ENCODE data around the gene TPCN2.

Gene TPCN2

DNA sequence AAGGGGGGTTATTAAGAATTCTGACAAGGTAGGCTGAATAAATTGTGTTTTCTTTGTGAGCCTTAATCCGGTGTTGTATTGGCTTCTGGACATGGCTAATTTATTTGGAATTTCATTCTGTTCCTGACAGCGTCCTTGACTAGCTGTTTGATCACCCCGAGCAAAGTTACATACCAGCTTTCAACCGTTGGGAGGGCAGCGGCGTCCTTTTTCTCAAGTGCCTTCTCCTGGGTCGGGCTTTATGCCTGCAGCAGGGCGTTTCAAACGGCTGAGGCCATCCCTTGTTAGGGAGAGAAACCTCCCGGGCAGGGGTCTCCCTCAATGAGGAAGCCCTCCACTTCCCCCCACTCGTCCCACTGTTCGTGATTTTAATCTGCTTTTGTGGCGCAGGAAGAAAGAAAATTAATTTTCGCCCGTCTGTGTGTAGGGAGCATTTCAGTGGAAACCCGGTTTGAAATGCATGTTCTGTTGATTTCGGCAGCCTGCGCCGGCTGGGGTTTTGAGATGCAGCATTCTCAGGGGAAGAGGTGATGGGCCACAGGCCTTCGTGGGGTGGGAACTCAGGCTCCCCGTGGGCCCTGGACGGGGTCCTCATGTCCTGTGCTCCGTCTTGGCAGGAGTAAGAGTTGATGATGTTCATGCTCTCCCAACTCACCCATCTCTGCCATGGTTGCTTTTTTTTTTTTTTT, 104.1 kb downstream of the TPCN2 start:
- no peak for DNase-seq (ENCODE audit: low spot score)

DNA sequence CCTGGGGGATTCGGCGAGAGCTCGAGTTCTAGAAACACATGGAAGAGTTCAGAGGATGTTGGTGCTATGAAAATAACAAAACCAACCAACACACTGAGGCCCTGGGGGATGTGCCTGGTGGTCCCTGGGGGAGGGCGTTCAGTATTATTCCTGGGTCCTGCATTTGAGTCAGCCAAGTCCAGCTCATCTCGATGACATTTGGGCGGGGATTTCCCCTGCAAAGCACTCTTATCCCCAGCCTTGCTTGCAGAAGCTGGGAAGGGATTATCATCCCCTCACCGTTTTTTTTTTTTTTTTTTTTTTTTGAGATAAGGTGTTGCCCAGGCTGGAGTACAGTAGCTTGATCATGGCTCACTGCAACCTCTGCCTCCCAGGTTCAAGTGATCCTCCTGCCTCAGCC, 104.9 kb downstream of the TPCN2 start:
- no peak for DNase-seq (ENCODE audit: low spot score)

DNA sequence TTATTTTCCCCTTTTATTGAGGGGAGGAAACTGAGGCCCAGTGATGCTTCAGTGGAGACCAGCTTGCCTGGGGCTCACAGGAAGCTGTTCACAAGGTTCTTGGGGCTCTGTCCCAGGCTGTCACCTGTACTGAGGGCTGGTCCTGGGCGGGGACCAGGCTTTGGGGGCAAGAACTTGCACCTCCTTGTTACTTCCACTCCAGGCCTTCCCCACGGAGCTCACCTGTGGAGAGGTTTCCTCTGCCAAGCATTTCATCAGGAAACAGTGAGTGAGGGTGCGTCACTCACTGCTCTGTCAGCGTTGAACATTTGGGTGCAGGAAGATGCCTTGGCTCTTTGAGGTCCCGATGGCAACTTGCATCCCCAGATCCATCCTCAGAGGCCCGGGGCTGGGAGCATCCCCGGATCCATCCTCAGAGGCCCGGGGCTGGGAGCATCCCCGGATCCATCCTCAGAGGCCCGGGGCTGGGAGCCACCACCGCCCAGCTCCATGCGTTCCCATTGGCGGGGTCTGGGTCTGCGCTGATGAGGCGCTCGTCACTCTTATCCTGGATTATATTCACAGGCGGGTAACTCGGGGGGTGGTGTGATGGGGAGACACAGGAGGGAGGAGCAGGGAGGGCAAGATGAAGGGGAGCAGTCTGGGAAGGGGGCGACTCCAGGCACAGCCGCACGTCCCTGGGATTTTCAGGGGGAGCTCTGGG, 105.6 kb downstream of the TPCN2 start:
- no peak for DNase-seq (ENCODE audit: low spot score)

DNA sequence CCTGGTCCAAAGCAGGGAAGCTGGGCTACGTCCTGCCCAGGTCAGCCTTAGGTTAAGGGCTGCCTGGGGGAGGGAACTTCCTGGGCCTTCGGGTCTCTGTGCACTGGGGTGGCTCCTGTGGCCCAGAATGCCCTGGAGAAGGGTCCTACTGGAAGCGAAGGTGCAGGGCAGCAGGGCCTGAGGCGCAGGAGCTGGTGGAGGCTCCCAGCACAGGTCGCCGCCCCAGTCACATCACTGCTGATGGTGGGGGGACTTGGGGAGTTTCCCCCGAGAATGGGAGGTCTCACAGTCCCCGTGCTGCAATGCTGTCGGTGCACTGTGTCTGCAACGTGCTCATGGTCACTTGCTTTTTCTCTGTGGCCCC, 106.2 kb downstream of the TPCN2 start:
- no peak for DNase-seq (ENCODE audit: low spot score)

DNA sequence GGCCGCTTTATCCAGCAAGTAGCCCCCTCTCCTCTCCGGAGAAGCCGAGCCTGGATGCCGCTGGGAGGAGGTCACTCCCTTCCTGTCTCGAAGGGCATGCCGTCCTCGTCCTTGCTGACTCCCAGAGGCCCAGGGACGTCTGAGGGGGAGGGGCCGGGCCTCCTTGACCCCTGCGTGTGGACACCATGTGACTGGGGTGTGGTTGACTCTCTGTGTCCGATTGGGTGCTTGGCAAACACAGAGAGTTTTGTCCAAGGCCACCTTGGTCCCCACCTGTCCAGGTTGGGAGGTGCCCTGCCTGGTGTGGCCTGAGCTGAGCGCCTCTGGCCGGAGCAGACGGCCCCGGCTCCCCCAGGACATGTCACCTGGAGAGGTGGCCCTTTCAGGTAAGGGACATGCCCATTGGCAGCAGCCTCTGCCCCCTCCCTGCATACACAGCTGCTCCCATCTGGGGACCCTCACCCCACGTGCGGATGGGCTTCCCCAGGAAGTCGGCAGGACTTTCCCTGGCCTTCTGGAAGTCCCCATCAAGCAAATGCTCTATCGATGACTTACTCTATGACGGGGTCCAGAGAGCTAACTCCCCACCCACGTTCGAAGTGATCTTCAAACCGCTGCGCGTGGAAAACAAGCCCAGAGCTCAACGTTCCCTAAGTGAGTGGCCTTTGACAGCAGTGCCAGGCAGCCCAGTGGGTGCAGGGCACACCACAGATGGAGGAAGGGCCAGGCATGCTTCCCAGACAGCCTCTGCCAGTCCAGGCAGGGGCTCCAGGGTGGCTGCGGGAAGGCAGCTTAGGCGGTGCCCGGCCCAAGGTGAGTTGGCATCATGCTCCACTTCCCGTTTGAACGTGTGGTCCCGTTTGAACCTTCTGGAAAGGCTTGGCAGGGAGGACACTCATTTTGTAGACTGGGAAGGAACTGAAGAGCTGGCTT, 106.8 kb downstream of the TPCN2 start, which contains the start of gene SMIM38:
Gene SMIM38 (plus strand): TSS at position 634 of the 933 bp plus-strand sequence. CDS start 1,912 bp downstream, outside the sequence.
- no peak for DNase-seq (ENCODE audit: low spot score)

DNA sequence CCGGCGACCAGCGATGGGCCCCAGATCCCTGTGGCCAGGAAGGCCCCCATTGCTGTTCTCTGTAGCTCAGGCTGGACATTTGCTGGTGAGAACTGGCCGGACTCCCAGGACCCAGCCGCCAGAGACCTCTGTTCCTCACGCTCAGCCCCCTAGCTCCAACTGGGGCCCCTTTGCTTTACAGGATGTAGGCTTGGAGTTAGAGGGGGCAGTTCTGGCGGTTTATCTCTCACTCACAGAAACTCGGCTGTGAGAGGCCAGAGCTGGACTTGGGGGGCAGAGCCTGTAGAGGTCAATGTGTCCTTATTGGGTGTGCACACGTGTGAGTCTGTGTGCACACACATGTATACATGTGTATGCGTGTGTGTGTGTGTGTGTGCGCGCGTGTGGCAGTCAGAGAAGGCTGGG, 107.5 kb downstream of the TPCN2 start:
- DNase-seq (ENCODE audit: low spot score): no peak

DNA sequence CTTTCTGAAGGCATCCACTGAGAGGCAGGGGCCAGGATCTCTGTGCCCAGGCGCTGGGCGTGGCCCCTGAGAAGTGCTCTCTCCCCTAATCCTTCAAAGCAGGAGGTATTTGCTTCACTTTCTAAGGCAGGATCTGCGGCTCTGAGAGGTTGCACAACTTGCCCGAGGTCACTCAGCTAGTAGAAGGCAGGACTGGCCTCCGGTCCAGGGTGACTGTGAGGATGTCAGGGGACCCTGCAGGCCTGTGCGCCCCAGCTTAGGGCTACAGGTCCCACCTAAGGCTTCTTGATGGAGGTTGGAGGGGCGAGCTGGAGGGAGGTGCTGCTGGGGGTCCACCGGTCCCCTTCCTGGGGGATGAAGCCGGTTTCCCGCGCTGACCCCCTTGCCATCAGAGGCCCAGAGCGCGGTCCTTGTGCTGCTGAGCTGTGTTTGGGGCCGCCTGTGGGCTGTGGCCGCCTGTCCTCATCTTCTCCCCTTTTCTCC, 108.0 kb downstream of the TPCN2 start:
- DNase-seq (ENCODE audit: low spot score): no peak

DNA sequence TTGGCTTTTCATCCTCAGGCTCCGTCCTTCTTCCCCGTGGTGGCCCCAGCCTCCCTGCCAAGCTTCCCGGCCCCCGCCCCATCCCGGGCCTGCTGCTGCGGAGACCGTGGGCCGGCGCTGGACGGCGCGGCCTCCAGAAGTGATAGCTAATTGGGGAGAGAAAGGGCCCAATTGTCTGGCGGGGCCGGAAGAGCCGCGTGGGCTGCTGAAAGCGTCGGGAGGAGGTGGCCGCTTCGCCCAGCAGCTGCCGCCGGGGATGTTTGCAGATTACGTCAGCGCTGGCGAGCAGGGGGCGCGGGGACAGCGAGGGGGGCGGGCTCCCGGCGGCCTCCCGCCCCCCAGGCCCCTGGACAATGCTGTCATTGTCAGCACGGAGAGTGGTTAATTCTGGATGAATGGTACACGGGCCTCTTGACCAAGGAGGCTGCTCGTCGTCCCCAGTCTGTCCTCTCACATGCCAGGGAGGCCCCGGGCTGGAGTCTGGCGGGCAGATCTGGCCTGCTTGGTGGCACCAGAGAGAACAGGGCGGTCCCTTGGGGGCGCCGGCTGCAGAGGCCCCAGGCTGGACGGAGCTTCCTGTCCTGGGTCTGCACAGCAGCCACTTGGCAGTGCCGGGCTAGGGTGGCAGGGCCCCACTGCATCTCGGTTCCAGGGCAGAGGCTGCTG, 108.6 kb downstream of the TPCN2 start:
- DNase-seq (ENCODE audit: low spot score): no peak

DNA sequence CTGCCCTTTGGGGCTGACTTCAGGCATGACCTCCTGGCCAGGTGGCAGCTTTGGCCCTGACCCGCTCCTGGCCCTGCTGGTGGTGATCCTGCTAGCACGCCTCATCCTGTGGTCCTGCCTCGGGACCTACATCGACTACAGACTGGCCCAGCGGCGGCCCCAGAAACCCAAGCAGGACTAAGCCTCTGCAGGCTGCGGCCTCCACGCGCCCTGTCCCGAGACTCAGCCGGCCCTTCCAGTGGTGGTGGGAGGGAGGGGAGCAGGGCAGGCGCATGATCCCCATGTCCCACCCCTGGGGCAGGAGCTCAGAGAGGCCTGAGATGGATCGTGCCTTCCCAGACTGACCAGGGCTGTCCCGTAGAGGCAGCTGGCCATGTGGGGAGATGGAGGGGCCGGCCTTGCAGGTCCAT, 109.1 kb downstream of the TPCN2 start:
- DNase-seq (ENCODE audit: low spot score): no peak

DNA sequence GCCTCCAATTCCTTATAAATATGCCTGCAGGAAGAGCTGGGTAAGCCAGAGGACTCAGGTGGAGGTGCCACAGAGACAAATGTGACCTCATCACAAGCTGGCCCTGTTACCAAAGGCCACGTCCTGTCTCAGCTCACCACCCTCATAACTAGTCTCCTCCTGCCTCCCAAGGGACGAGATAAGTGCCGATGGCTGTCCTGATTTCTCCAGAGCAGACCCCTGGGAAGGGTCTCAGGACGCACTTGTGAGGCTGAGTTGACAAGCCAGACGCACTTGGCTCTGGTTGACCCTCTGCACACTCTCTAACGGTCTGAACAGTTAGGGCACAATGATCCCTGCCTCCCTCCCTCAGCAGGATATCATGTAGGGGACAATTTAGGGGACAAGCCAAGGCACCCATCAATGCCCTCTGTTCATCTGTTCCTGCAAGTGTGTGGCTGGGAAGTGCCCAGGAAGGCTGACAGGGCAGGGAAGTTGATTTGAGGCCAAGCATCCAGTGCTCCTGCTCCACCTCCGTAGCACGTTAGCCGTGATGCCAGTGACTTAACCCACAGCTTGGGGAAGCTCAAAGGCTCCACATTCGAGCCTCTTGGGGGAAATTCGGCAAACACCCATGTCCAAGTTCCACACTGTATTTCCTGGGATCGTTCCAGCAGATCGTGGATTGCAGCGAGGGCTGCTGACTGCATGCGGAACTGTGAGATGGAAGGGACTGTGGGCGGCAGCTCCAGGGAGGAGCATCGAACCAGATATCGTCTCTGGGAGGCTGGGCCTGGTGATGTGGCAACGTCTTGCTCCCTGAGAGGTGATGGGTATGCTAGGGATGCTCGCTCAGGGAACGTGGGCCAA, 109.8 kb downstream of the TPCN2 start:
- no peak for DNase-seq (ENCODE audit: low spot score)

DNA sequence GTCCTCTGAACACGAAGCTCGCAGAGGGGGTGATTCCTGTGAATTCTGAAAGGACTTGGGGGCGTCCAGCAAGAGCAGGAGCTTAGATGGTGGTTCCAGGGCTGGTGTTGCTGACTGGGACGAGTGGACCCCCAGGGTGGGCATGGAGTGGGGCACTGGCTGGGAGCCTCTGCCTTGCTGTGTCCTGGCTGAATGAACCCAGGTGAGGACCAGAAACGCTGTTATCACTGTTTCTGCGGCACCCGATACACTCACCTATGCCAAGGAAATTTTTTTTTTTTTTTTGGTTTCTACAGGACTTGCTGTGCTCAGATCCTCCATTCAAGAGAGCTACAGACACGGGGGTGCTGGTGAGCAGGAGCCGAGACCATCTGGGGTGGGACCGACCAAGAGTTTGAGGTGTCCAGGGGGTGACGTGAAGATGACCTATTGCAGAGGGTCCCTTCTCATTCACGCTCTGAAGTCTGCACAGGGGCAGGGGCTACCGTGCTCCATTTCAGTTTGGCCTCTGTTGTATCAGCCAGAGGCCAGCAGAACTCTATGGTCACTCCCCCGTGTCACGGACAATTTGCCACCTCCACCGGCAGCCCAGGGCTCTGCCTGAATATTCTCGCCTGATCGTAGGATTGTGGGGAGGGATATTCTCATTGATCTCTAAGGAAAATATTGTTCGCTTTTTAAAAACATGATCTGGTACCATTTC, 110.6 kb downstream of the TPCN2 start:
- no peak for DNase-seq (ENCODE audit: low spot score)

DNA sequence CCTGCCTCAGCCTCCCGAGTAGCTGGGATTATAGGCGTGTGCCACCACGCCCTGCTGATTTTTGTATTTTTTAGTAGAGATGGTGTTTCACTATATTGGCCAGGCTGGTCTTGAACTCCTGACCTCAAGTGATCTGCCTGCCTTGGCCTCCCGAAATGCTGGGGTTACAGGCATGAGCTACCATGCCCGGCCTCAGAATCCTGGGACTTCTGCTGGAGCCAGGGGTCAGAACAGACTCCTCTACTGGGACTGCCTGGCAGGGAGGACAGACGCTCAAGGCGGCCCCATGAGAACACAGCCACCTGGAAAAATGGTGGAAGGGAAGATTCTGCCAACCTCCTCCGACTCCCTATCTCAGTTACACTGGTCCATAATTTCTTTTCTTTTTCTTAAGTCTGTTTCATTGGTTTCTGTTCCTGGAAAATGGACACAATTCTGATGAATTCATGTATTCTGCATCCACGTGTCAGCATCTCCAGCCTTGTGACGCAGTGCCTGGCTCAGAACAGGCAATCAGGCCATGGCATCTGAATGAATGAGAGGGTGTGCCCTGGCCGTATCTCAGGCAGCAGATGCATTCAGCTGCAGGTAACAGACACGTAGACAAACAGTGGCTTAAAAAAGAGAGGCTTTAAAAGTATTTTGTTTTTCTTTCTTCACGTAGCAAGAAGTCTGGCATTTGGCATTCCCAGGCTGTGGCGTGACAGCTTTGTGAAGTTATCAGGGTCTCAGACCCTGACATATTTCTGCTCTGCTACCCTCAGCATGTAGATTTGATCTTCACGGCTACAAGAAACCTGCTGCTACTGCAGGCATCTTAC, 111.8 kb downstream of the TPCN2 start:
- DNase-seq (ENCODE audit: low spot score): no peak

DNA sequence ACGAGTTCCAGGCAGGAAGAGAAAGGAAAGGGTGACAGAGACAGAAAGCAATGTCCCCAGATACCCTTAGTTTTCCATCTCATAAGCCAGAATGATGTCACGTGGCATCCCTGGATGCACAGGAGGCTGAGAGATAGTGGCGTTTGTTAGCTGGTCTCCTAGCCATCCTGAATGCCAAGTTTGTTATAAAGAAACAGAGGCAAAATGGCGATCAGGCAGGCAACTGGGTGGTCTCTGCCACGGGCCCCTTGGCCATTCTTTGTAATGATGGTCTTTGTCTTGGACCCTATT, 112.3 kb downstream of the TPCN2 start:
- DNase-seq (ENCODE audit: low spot score): no peak

DNA sequence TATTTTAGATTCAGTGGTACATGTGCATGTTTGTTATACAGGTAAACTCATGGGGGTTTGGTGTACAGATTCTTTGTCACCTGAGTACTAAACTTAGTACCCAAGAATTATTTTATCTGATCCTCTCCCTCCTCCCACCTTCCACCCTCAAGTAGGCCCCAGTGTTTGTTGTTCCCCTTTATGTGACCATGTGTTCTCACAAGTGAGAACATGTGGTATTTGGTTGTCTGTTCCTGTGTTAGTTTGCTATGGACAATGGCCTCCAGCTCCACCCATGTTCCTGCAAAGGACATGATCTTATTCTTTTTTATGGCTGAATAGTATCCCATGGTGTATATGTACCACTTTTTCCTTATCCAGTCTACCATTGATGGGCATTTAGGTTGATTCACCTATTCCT, 113.8 kb downstream of the TPCN2 start:
- DNase-seq (ENCODE audit: low spot score): no peak

DNA sequence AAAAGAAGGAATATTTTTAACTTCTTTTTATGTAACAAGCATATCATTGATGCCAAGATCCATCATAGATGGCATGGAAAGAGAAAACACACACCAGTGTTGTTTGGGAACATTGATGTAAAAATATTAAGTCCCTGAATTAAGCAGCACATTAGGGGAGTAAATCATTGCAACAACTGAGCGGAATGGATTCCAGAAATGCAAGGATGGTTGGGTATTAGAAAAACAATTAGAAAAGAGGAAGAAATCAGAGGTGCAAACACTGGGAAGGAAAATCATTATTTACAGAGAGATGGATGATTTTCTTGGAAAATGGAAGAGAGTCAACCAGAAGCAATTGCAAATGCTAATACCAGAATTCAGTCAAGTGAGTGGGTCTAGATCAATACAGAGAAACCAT, 115.1 kb downstream of the TPCN2 start:
- DNase-seq (ENCODE audit: low spot score): no peak

DNA sequence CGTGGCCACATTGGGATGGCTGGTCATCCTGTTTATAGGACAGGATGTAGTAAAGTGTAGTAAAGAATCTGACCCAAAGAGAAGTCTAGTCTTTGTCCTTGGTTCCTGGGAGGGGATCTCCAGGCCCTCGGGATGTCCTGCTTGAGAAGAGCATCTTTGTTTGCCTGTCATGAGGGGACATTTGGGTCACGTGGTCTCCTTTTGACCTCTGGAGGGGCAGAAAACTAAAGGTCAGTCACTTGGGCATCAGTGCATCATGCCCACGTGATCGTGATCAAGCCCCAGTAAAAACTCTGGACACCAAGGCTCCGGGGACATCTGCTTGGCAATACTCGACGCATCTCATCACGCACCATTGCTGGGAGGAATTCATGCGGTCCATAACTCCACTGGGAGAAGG, 116.1 kb downstream of the TPCN2 start:
- DNase-seq (ENCODE audit: low spot score): no peak

DNA sequence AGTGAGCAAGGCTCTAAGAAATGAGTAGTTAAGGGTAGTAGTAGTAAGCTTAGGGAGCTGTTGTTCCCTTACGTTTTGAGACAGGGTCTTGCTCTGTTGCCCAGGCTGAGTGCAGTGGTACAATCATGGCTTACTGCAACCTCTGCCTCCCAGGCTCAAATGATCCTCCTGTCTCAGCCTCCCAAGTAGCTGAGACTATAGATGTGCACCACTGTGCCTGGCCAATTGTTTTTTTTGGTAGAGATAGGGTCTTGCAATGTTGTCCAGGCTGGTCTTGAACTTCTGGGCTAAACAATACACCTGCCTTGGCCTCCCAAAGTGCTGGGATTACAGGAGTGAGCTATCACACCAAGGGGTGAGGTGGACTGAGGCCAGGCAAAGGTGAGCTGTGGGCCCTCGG, 117.0 kb downstream of the TPCN2 start:
- no peak for DNase-seq (ENCODE audit: low spot score)

DNA sequence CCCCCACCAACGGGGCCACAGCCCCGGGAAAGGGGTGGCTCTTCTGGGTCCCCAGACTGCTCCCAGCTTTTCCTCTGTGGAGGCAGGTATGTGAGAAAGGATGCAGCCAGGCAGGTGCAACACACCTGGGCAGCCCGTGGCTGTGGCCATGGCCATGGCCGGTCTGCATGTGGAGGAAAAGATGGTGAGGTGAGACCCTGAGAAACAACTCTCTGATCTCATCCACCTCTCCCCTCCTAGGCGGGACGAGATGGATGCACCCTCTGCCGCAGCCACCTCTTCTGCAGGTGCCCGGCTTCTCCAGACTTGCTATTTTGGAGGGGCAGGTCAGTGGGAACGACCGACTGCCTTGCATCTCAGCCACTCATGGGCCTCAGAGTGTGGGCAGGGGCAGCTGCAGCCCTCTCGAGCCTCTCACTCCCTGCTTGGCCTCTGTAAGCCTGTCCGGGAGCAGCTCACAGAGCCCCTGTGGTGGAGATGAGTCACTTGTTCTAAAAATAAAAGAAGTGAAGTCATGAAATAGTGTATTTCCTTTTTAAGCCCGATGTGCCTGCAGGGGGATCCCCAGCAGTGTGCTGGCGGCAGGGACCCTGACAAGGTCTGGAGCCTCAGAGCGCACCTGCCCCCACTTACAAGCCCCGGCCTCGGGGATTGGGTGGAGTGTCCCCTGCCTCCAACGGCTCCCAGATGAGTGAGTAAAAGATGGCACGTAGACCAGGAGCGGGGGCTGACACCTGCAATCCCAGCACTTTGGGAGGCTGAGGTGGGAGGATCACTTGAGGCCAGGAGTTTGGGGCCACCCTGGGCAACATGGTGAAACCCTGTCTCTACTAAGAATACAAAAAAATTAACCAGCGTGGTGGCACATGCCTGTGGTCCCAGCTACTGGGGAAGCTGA, 117.7 kb downstream of the TPCN2 start:
- DNase-seq (ENCODE audit: low spot score): no peak

All from D341Med (cell line).